IMR-90 (cell line): ENCODE measurements around the gene NTSR2. TPM values are rescaled to one million over a fixed set of nuclear protein-coding genes. Genes with fewer than 3 reads are reported as not detected.

Experiments
- ATAC-seq: fragments of 200-7000 bp; cut with Tn5 transposase; 2 replicates; pipeline ENCODE4 v1.9.1; 2020; ENCODE audit warnings: low read depth, mild to moderate bottlenecking, moderate library complexity
- BruUV-seq: library from RNA; stranded (reverse); fragments of 400-500 nt; replicated peaks from 2 replicates; lab custom pipeline; 2021; lab: Mats Ljungman, UMichigan
- CTCF ChIA-PET: fragments of 300-600 bp; formaldehyde crosslinking; extraction: SDS; loops from one replicate; lab custom pipeline; 2021; ENCODE audit warnings: antibody characterized with exemption; lab: Yijun Ruan, JAX
- POLR2A ChIA-PET: fragments of 300-600 bp; sonication (Branson Sonifier 250); formaldehyde crosslinking; loops from one replicate; lab custom pipeline; 2022; ENCODE audit warnings: antibody characterized with exemption; ENCODE audit not compliant: unreplicated experiment; lab: Charles Lee
- DNase-seq: peaks from one replicate; pipeline ENCODE4 v3.0.0; 2013
- H2AFZ ChIP-seq: replicated peaks from 2 replicates; pipeline ENCODE3; 2013; ENCODE audit warnings: low read length, mild to moderate bottlenecking; ENCODE audit not compliant: poor library complexity
- H2AK5ac ChIP-seq: 2 replicates; pipeline ENCODE4 v1.6.1; 2013; ENCODE audit warnings: low read depth, low read length, inconsistent platforms
- H2AK9ac ChIP-seq: replicated peaks from 2 replicates; pipeline ENCODE3; 2013; ENCODE audit warnings: mild to moderate bottlenecking, low read depth, low read length, moderate library complexity; ENCODE audit not compliant: poor library complexity
- H2BK120ac ChIP-seq: 2 replicates; pipeline ENCODE4 v1.6.1; 2013; ENCODE audit warnings: low read depth, low read length, inconsistent platforms
- H2BK15ac ChIP-seq: 3 replicates; pipeline ENCODE4 v1.6.1; 2013; ENCODE audit warnings: low read depth, low read length, inconsistent platforms
- H2BK20ac ChIP-seq: 2 replicates; pipeline ENCODE4 v1.6.1; 2013; ENCODE audit warnings: low read depth, mild to moderate bottlenecking, inconsistent platforms, low read length, moderate library complexity
- H2BK5ac ChIP-seq: 2 replicates; pipeline ENCODE4 v1.6.1; 2013; ENCODE audit warnings: mild to moderate bottlenecking, low read depth, low read length, inconsistent platforms; ENCODE audit not compliant: poor library complexity, severe bottlenecking
- H3K14ac ChIP-seq: replicated peaks from 2 replicates; pipeline ENCODE4 v1.6.1; 2013; ENCODE audit warnings: low read depth, low read length, inconsistent platforms
- H3K18ac ChIP-seq: 2 replicates; pipeline ENCODE4 v1.6.1; 2013; ENCODE audit warnings: low read depth, low read length, control low read depth
- H3K23ac ChIP-seq: 2 replicates; pipeline ENCODE4 v1.6.1; 2013; ENCODE audit warnings: low read depth, low read length, inconsistent platforms
- H3K27ac ChIP-seq: 2 replicates; pipeline ENCODE4 v1.5.1; 2013; ENCODE audit warnings: mild to moderate bottlenecking, control low read depth, low read length; ENCODE audit not compliant: insufficient read depth
- H3K27me3 ChIP-seq: 2 replicates; pipeline ENCODE4 v1.6.1; 2013; ENCODE audit warnings: low read length; ENCODE audit not compliant: control insufficient read depth, insufficient read depth
- H3K36me3 ChIP-seq: 2 replicates; pipeline ENCODE4 v1.6.1; 2013; ENCODE audit warnings: low read length, mixed read lengths; ENCODE audit not compliant: control insufficient read depth, insufficient read depth
- H3K4ac ChIP-seq: 2 replicates; pipeline ENCODE4 v1.6.1; 2013; ENCODE audit warnings: low read depth, low read length, inconsistent platforms
- H3K4me1 ChIP-seq: 2 replicates; pipeline ENCODE4 v1.6.1; 2013; ENCODE audit warnings: low read length, mixed read lengths; ENCODE audit not compliant: control insufficient read depth, insufficient read depth
- H3K4me2 ChIP-seq: 2 replicates; pipeline ENCODE4 v1.6.1; 2013; ENCODE audit warnings: low read depth, mild to moderate bottlenecking, control low read depth, low read length, moderate library complexity
- H3K4me3 ChIP-seq: 2 replicates; pipeline ENCODE4 v1.5.1; 2013; ENCODE audit warnings: low read depth, mild to moderate bottlenecking, control low read depth, low read length, moderate library complexity; ENCODE audit not compliant: insufficient read depth
- H3K56ac ChIP-seq: 2 replicates; pipeline ENCODE4 v1.6.1; 2013; ENCODE audit warnings: low read length, inconsistent platforms; ENCODE audit not compliant: insufficient read depth; ENCODE audit errors: extremely low read depth
- H3K79me1 ChIP-seq, 2 experiments: 2 replicates each; pipeline ENCODE4 v1.6.1; 2013; ENCODE audit warnings: low read length in 2 of 2, inconsistent platforms in 1 of 2, low read depth in 1 of 2
- H3K9ac ChIP-seq: 2 replicates; pipeline ENCODE4 v1.6.1; 2013; ENCODE audit warnings: low read depth, low read length, control low read depth
- H3K9me1 ChIP-seq: 2 replicates; pipeline ENCODE4 v1.6.1; 2013; ENCODE audit warnings: low read length, inconsistent platforms; ENCODE audit not compliant: insufficient read depth
- H3K9me3 ChIP-seq: 2 replicates; pipeline ENCODE4 v1.6.1; 2013; ENCODE audit warnings: low read length; ENCODE audit not compliant: control insufficient read depth, insufficient read depth
- H4K20me1 ChIP-seq: 2 replicates; pipeline ENCODE4 v1.6.1; 2013; ENCODE audit warnings: low read length, inconsistent platforms; ENCODE audit not compliant: insufficient read depth
- H4K5ac ChIP-seq: 2 replicates; pipeline ENCODE4 v1.6.1; 2013; ENCODE audit warnings: mild to moderate bottlenecking, low read depth, low read length, control low read depth
- H4K8ac ChIP-seq, 2 experiments: 2 replicates each; pipeline ENCODE4 v1.6.1; 2013; ENCODE audit warnings: low read depth in 2 of 2, low read length in 2 of 2, control low read depth in 1 of 2, inconsistent platforms in 1 of 2
- H4K91ac ChIP-seq: 2 replicates; pipeline ENCODE4 v1.6.1; 2013; ENCODE audit warnings: low read depth, low read length, inconsistent platforms; ENCODE audit not compliant: insufficient read depth
- CEBPB ChIP-seq: IDR thresholded peaks from 2 replicates; pipeline ENCODE4 v1.6.1; 2012; ENCODE audit warnings: low read depth, low read length, improper control_type of control experiment
- CHD1 ChIP-seq: IDR thresholded peaks from 2 replicates; pipeline ENCODE4 v1.6.1; 2012; ENCODE audit warnings: low read depth, low read length, improper control_type of control experiment
- FOS ChIP-seq: fragments of 150-350 bp; IDR thresholded peaks from 2 replicates; pipeline ENCODE4 v1.6.1; 2016; ENCODE audit warnings: low read depth, low read length
- MAFK ChIP-seq: IDR thresholded peaks from 2 replicates; pipeline ENCODE4 v1.6.1; 2012; ENCODE audit warnings: low read depth, low read length, improper control_type of control experiment
- MAZ ChIP-seq: IDR thresholded peaks from 2 replicates; pipeline ENCODE4 v1.6.1; 2012; ENCODE audit warnings: low read depth, mild to moderate bottlenecking, low read length, improper control_type of control experiment, moderate library complexity, borderline replicate concordance
- NFE2L2 ChIP-seq: fragments of 150-350 bp; IDR thresholded peaks from 2 replicates; pipeline ENCODE4 v1.6.1; 2016; ENCODE audit warnings: low read depth, mild to moderate bottlenecking, low read length
- POLR2A ChIP-seq: IDR thresholded peaks from 2 replicates; pipeline ENCODE4 v1.6.1; 2012; ENCODE audit warnings: mild to moderate bottlenecking, low read depth, low read length
- RAD21 ChIP-seq: IDR thresholded peaks from 2 replicates; pipeline ENCODE4 v1.6.1; 2012; ENCODE audit warnings: low read length, improper control_type of control experiment
- RCOR1 ChIP-seq: IDR thresholded peaks from 2 replicates; pipeline ENCODE4 v1.6.1; 2012; ENCODE audit warnings: mild to moderate bottlenecking, low read length, improper control_type of control experiment; ENCODE audit not compliant: insufficient replicate concordance
- RFX5 ChIP-seq: IDR thresholded peaks from 2 replicates; pipeline ENCODE4 v1.8.0; 2012; ENCODE audit warnings: low read depth, mild to moderate bottlenecking, low read length, moderate library complexity
- SMC3 ChIP-seq: fragments of 150-350 bp; IDR thresholded peaks from 2 replicates; pipeline ENCODE4 v1.6.1; 2016; ENCODE audit warnings: low read depth, mild to moderate bottlenecking, antibody characterized with exemption, low read length, moderate library complexity
- whole genome bisulfite sequencing, 2 experiments: methylation state at CpG; one replicate each; pipeline versions ENCODE4 v1.1.5 to v1.1.7; 2013; ENCODE audit warnings: missing lambda C conversion rate in 2 of 2; ENCODE audit not compliant: insufficient read length in 1 of 2; ENCODE audit errors: extremely low coverage in 2 of 2; 5-methylcytosine and 5-hydroxymethylcytosine counted together
- dilution Hi-C: fragments of 300-500 bp; cut with HindIII; formaldehyde crosslinking; loops from one replicate; pipeline ENCODE4 v1.14.3; 2018; ENCODE audit warnings: low sequenced_read_pairs; ENCODE audit not compliant: unreplicated experiment
- in situ Hi-C: fragments of 300-500 bp; cut with MboI; formaldehyde crosslinking; loops from 3 replicates; pipeline ENCODE4 v1.14.3; 2019; ENCODE audit warnings: low sequenced_read_pairs, inconsistent platforms, mixed read lengths
- intact Hi-C: fragments of 100-400 bp; cut with micrococcal nuclease; formaldehyde crosslinking; loops from 2 replicates; pipeline ENCODE4 v1.10.0; 2022
- polyA plus RNA-seq, 3 experiments: library from polyadenylated mRNA; depleted of rRNA; stranded (reverse); fragments of >200 nt; gene quantifications; 2 replicates each; pipeline ENCODE4 v1.2.3, GENCODE V29; 2012; ENCODE audit warnings: low replicate concordance in 1 of 3
- total RNA-seq: library from RNA; depleted of rRNA; stranded (reverse); fragments of >200 nt; gene quantifications from 2 replicates; pipeline ENCODE4 v1.2.3, GENCODE V29; 2012
- TF ChIP-seq, protein P1 (sequence below): fragments of 150-350 bp; IDR thresholded peaks from 2 replicates; pipeline ENCODE4 v1.6.1; 2016; ENCODE audit warnings: low read depth, mild to moderate bottlenecking, low read length, moderate library complexity, borderline replicate concordance
- TF ChIP-seq, protein P2 (sequence below): conservative IDR thresholded peaks from 2 replicates; pipeline ENCODE4 v1.5.1; 2012; ENCODE audit warnings: mild to moderate bottlenecking, low read depth, low read length, improper control_type of control experiment

The NTSR2 gene
- total and polyA plus RNA-seq, 2 of the 4 experiments (the other 2 are of a cell fraction): not detected

DNA sequence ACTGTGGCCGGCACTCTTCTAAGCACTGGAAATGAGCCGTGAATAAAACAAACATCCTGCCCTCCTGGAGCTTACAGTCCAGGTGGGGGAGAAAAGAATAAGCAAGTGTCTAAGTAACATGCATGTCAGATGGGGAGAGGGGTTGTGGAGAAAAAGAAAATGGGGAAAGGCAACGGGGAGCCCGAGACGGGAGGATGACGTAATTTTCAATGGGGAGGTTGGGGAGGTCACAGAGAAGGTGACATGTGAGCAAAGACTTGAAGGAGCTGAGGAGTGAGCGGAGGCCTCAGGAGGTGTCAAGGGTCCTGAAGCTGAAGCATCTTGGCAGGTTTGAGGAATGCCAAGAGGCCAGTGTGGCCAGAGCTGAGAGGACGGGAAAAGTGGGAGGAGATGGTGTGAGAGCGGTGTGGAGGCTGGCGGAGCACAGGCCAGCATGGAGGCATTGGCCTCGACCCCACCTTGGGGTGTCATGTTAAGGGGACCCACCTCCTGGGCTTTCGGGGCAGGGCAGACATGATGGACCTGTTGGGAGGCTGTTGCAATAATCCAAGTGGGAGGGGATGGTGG is 15.0 kb upstream of the NTSR2 start:
- Histone ChIP-seq H2AK9ac (no peak overlapping the region), H3K56ac (no peak overlapping the region), H3K4ac (no peak overlapping the region), H3K27ac (no peak overlapping the region), H2AFZ (no peak overlapping the region), H3K9ac (no peak overlapping the region), H3K4me1 (peaks cover 6% of the 10 kb centered on the region; the same call in 1 of the 2 replicates), H4K5ac (no peak overlapping the region), H3K9me3 (no peaks in the 10 kb centered on the region), H2AK5ac (no peak overlapping the region), H3K79me1 (no peaks in the 10 kb centered on the region), H3K4me2 (no peak overlapping the region), H3K4me3 (no peak overlapping the region), H3K9me1 (no peaks in the 10 kb centered on the region), H3K14ac (no peak overlapping the region), H4K20me1 (no peaks in the 10 kb centered on the region), H3K23ac (no peak overlapping the region), H3K27me3 (peaks cover 29% of the 10 kb centered on the region), H2BK20ac (no peak overlapping the region), H2BK120ac (no peak overlapping the region), H2BK15ac (no peak overlapping the region), H2BK5ac (no peak overlapping the region), H4K8ac (no peak overlapping the region), H4K91ac (no peak overlapping the region), H3K18ac (no peak overlapping the region), H3K36me3 (no peaks in the 10 kb centered on the region)
- TF ChIP-seq NFE2L2: no peak
- TF ChIP-seq RCOR1: no peak
- no peak for TF ChIP-seq POLR2A
- TF ChIP-seq CHD1: no peak
- TF ChIP-seq CEBPB: no peak
- no peak for TF ChIP-seq RAD21
- no peak for TF ChIP-seq SMC3
- TF ChIP-seq MAFK: no peak
- TF ChIP-seq FOS: no peak
- TF ChIP-seq RFX5: no peak
- no peak for TF ChIP-seq MAZ
- TF ChIP-seq, protein P1, sequence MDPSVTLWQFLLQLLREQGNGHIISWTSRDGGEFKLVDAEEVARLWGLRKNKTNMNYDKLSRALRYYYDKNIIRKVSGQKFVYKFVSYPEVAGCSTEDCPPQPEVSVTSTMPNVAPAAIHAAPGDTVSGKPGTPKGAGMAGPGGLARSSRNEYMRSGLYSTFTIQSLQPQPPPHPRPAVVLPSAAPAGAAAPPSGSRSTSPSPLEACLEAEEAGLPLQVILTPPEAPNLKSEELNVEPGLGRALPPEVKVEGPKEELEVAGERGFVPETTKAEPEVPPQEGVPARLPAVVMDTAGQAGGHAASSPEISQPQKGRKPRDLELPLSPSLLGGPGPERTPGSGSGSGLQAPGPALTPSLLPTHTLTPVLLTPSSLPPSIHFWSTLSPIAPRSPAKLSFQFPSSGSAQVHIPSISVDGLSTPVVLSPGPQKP: no peak
- TF ChIP-seq, protein P2, sequence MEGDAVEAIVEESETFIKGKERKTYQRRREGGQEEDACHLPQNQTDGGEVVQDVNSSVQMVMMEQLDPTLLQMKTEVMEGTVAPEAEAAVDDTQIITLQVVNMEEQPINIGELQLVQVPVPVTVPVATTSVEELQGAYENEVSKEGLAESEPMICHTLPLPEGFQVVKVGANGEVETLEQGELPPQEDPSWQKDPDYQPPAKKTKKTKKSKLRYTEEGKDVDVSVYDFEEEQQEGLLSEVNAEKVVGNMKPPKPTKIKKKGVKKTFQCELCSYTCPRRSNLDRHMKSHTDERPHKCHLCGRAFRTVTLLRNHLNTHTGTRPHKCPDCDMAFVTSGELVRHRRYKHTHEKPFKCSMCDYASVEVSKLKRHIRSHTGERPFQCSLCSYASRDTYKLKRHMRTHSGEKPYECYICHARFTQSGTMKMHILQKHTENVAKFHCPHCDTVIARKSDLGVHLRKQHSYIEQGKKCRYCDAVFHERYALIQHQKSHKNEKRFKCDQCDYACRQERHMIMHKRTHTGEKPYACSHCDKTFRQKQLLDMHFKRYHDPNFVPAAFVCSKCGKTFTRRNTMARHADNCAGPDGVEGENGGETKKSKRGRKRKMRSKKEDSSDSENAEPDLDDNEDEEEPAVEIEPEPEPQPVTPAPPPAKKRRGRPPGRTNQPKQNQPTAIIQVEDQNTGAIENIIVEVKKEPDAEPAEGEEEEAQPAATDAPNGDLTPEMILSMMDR: no peak
- ATAC-seq (no peak), DNase-seq (no peak)
- no TSS peak for BruUV-seq
- WGBS, 2 experiments: 58% methylated on average over 6 of the region's 12 CpGs; no CpG with 5 or more reads in 1 of the 2 experiments
- in situ Hi-C loops (no loop called here), dilution Hi-C loops (no loop called here), intact Hi-C loops (loop anchor here (5.0 kb wide), 2 partner anchors 98 to 208 kb away; no protein-coding TSS in a partner anchor)
- POLR2A ChIA-PET: no interaction called here
- CTCF ChIA-PET: no interaction called here
